Activated B cell treated with CpG ODN at 0.5 μM for 24 hours (primary cell): ENCODE results near the gene LARP1B. TPM values are rescaled to one million over a fixed set of nuclear protein-coding genes. Genes with fewer than 3 reads are reported as not detected.
"Not testable (repeated sequence)": the region's sequence is repeated elsewhere in the genome, so short reads cannot be mapped to it uniquely, and the experiment has no call there.

Experiments used
- ATAC-seq: fragments of 200-7000 bp; cut with Tn5 transposase; one replicate; pipeline ENCODE4 v1.10.0; 2021; ENCODE audit warnings: low read depth, mild to moderate bottlenecking, moderate library complexity
- CTCF ChIA-PET: fragments of 350-600 bp; sonication (Branson Sonifier 250); formaldehyde crosslinking; loops from one replicate; lab custom pipeline; 2021; ENCODE audit warnings: antibody characterized with exemption; lab: Charles Lee
- POLR2A ChIA-PET: fragments of 350-600 bp; sonication (Branson Sonifier 250); formaldehyde crosslinking; loops from one replicate; lab custom pipeline; 2021; ENCODE audit warnings: antibody characterized with exemption; lab: Charles Lee
- DNase-seq: peaks from one replicate; pipeline ENCODE4 v3.0.0; 2022
- H3K27ac Mint-ChIP-seq: one replicate; pipeline ENCODE4 v1.8.0; 2020; ENCODE audit warnings: mixed read lengths
- H3K27me3 Mint-ChIP-seq: one replicate; pipeline ENCODE4 v1.8.0; 2021; ENCODE audit warnings: mixed read lengths
- H3K36me3 Mint-ChIP-seq: one replicate; pipeline ENCODE4 v1.8.0; 2021; ENCODE audit warnings: low read depth, mixed read lengths
- H3K4me1 Mint-ChIP-seq: one replicate; pipeline ENCODE4 v1.8.0; 2021; ENCODE audit warnings: mixed read lengths
- H3K4me3 Mint-ChIP-seq: one replicate; pipeline ENCODE4 v1.8.0; 2020; ENCODE audit warnings: mild to moderate bottlenecking, mixed read lengths
- H3K9me3 Mint-ChIP-seq: one replicate; pipeline ENCODE4 v1.8.0; 2020; ENCODE audit warnings: mixed read lengths
- intact Hi-C: fragments of 100-400 bp; cut with micrococcal nuclease; formaldehyde crosslinking; loops from one replicate; pipeline ENCODE4 v1.15.1; 2024
- total RNA-seq: library from RNA; stranded (reverse); gene quantifications from 2 replicates; pipeline ENCODE4 v1.2.3, GENCODE V29; 2022
- TF ChIP-seq, protein P1 (sequence below): fragments of 200-600 bp; IDR thresholded peaks from one replicate; pipeline ENCODE4 v1.8.0; 2022; ENCODE audit warnings: antibody characterized with exemption, mild to moderate bottlenecking

Gene LARP1B
- total RNA-seq, 1 donor from 2014 or later, result 11.5 TPM

DNA sequence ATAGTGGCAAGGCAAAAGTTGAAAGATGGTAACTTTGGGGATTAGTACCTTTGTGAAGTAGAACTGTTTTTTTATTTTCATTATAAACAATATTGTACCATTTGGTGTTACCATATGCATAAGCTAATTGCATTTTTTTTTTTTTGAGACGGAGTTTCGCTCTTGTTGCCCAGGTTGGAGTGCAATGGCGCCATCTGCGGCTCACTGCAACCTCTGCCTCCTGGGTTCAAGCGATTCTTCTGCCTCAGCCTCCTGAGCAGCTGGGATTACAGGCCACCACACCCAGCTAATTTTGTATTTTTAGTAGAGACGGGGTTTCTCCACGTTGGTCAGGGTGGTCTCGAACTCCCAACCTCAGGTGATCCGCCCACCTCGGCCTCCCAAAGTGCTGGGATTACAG is 9.9 kb upstream of the LARP1B start:
- CTCF ChIA-PET, H3K36me3 Mint-ChIP-seq, DNase-seq, H3K9me3 Mint-ChIP-seq, H3K4me1 Mint-ChIP-seq, POLR2A ChIA-PET, ATAC-seq, H3K27me3 Mint-ChIP-seq, H3K27ac Mint-ChIP-seq, intact Hi-C loops, H3K4me3 Mint-ChIP-seq: not testable (repeated sequence)

- H3K4me1 Mint-ChIP-seq, H3K4me3 Mint-ChIP-seq, H3K36me3 Mint-ChIP-seq, H3K27me3 Mint-ChIP-seq, DNase-seq, ATAC-seq, H3K27ac Mint-ChIP-seq, H3K9me3 Mint-ChIP-seq, POLR2A ChIA-PET, intact Hi-C loops, CTCF ChIA-PET: not testable (repeated sequence)
Measured at GRCh38 chr4:128054907-128055306, 6.2 kb upstream of the LARP1B start.

DNA sequence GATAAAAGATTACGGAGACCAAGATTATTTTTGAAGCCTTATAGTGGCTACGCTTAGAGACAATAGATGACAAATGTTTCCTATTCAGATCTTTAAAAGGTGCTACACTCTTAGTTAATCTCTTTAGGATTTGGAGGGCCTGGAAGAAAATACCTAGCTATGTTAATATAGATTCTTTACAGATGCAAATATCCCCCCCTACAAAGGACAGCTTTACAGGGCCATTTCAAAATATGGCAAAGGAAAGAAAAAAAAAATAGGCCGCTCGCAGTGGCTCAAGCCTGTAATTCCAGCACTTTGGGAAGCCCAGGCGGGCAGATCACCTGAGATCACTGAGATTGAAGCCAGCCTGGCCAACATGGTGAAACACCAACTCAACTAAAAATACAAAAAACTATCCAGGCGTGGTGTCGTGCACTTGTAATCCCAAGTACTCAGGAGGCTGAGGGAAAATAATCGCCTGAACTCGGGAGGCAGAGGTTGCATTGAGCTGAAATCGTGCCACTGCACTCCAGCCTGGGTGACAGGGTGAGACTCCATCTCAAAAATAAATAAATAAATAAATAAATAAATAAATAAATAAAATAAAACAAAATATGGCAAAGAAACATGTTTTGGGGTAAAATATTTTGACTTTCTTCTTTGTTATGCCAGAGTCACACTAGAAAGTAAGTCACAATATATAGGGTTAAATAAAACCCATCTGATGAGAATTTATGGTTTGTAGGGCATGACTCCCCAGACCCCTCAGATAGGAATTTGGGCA is 5.5 kb upstream of the LARP1B start:
- intact Hi-C loops, H3K27me3 Mint-ChIP-seq, POLR2A ChIA-PET, H3K9me3 Mint-ChIP-seq, H3K27ac Mint-ChIP-seq, CTCF ChIA-PET, ATAC-seq, H3K4me3 Mint-ChIP-seq, H3K4me1 Mint-ChIP-seq, H3K36me3 Mint-ChIP-seq, DNase-seq: not testable (repeated sequence)

DNA sequence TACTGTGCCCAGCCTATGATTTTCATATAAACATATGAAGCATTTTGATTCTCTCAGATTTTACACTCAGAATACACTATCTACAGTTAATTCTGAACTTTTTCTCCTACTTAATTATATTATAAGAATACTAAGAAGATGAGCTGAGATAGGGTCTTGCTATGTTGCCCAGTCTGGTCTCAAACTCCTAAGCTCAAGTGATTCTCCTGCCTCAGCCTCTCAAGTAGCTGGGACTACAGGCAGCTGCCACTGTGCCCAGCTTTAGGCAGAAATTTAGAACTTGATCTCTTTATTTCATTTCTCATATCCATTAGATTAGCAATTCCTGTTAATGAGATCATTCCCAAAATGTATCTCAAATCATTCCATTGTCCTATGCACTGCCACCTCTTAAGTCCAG is 4.7 kb upstream of the LARP1B start:
- ATAC-seq, result no peak
- CTCF ChIA-PET, result no interaction called here

DNA sequence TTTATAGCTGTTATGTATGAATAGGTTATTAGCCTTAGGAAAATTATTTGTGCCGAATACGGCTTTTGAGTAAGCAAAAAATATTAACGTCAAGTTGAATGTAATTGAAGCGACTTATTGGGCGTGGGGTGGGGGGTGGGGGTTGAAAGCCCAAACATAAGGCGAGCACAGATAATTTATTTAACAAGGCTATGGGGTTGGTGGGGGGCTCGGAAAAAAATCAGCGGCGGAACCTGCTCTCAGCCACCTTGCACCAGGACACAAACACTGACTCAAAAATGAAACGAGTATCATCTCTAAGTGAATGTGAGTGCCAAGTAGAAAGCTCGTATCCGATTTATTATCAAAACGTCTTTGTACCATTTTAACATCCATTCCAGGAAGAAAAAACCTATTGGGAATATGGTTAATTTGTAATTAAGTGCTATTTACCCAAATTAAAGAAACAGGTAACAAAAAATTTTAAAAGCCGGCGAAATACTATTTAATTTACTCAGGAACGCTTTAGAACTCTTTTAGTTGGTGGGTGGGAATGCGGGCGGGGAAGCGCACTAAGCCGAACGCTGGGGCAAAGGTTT is 902 bp upstream of the LARP1B start:
- intact Hi-C loops, result loop anchor here (2.0 to 5.0 kb wide), 2 partner anchors 278 to 1033 kb away; partner anchors contain the start of genes HSPA4L and SCLT1
- TF ChIP-seq, protein P1, sequence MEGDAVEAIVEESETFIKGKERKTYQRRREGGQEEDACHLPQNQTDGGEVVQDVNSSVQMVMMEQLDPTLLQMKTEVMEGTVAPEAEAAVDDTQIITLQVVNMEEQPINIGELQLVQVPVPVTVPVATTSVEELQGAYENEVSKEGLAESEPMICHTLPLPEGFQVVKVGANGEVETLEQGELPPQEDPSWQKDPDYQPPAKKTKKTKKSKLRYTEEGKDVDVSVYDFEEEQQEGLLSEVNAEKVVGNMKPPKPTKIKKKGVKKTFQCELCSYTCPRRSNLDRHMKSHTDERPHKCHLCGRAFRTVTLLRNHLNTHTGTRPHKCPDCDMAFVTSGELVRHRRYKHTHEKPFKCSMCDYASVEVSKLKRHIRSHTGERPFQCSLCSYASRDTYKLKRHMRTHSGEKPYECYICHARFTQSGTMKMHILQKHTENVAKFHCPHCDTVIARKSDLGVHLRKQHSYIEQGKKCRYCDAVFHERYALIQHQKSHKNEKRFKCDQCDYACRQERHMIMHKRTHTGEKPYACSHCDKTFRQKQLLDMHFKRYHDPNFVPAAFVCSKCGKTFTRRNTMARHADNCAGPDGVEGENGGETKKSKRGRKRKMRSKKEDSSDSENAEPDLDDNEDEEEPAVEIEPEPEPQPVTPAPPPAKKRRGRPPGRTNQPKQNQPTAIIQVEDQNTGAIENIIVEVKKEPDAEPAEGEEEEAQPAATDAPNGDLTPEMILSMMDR, result no peak
- DNase-seq, result no peak

More for the DNA sequence above, 4.7 kb upstream of the LARP1B start:
- Mint-ChIP-seq H3K27ac (no peak overlapping the region), H3K9me3 (no peaks in the 10 kb centered on the region), H3K4me3 (no peak overlapping the region), H3K36me3 (no peaks in the 10 kb centered on the region), H3K27me3 (peaks cover 7% of the 10 kb centered on the region), H3K4me1 (peaks cover 4% of the 10 kb centered on the region)
- no peak for DNase-seq
- POLR2A ChIA-PET, result no interaction called here
- TF ChIP-seq, protein P1, result no peak
- intact Hi-C loops, result no loop called here

GRCh38 chr4:128061566-128062536 is 739 bp downstream of the LARP1B start:
- Mint-ChIP-seq H3K4me3 (peak overlapping the region; percentile 80), H3K27me3 (no peaks in the 10 kb centered on the region), H3K9me3 (no peaks in the 10 kb centered on the region), H3K4me1 (peaks cover 10% of the 10 kb centered on the region), H3K36me3 (no peaks in the 10 kb centered on the region), H3K27ac (peak overlapping the region; percentile 66)
- ATAC-seq (peak; percentile 20), DNase-seq (peak; percentile 67)
- CTCF ChIA-PET, result interaction anchor here (2.1 kb wide), 1 partner anchor 97 kb away, joined by 9 read pairs; the partner anchor contains the start of genes ABHD18 and MFSD8
- intact Hi-C loops, result loop anchor here (1.0 to 5.0 kb wide), 7 partner anchors 65 to 1031 kb away; partner anchors contain the start of genes ABHD18, HSPA4L, JADE1 and MFSD8
- POLR2A ChIA-PET, result interaction anchor here (0.6 to 2.7 kb wide), 14 partner anchors 12 to 1032 kb away, joined by 3 to 69 read pairs (median 5); partner anchors contain the start of genes ABHD18, MFSD8, PGRMC2 and PLK4
- TF ChIP-seq, protein P1, result no peak

More for the DNA sequence above, 902 bp upstream of the LARP1B start:
- CTCF ChIA-PET, result interaction anchor here (1.1 to 2.1 kb wide), 2 partner anchors 63 to 95 kb away, joined by 3 to 9 read pairs; partner anchors contain the start of genes ABHD18 and MFSD8
- peaks cover 10% of the 10 kb centered on the region for H3K4me1 Mint-ChIP-seq
- H3K9me3 Mint-ChIP-seq, result no peaks in the 10 kb centered on the region
- no peak for ATAC-seq
- H3K27ac Mint-ChIP-seq, result peak overlapping the region; percentile 90
- no peaks in the 10 kb centered on the region for H3K36me3 Mint-ChIP-seq
- POLR2A ChIA-PET, result interaction anchor here (0.9 to 2.7 kb wide), 10 partner anchors 10 to 1033 kb away, joined by 3 to 69 read pairs (median 8); partner anchors contain the start of genes ABHD18, MFSD8, PGRMC2 and PLK4
- peak overlapping the region; percentile 84 for H3K4me3 Mint-ChIP-seq
- H3K27me3 Mint-ChIP-seq, result no peaks in the 10 kb centered on the region

DNA sequence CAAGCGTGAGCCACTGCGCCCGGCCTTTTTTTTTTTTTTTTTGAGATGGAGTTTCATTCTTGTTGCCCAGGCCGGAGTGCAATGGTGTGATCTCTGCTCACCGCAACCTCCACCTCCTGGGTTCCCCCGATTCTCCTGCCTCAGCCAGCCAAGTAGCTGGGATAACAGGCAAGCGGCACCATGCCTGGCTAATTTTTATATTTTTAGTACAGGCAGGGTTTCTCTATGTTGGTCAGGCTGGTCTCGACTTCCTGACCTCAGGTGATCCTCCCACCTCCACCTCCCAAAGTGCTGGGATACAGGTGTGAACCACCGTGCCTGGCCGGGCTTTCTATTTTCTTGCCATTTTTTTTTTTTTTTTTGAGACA is 5.3 kb downstream of the LARP1B start:
- DNase-seq, H3K27me3 Mint-ChIP-seq, H3K9me3 Mint-ChIP-seq, H3K27ac Mint-ChIP-seq, ATAC-seq, H3K36me3 Mint-ChIP-seq, H3K4me3 Mint-ChIP-seq, CTCF ChIA-PET, intact Hi-C loops, POLR2A ChIA-PET, H3K4me1 Mint-ChIP-seq: not testable (repeated sequence)
